HG02840 (cell line): ENCODE measurements around the gene INPP5D.
"Not testable (repeated sequence)": the region's sequence is repeated elsewhere in the genome, so short reads cannot be mapped to it uniquely, and the experiment has no call there.

ENCODE experiments used
- ATAC-seq: cut with Tn5 transposase; IDR thresholded peaks from one replicate; pipeline ENCODE4 v1.9.1; 2021; ENCODE audit warnings: mild to moderate bottlenecking, moderate library complexity, moderate number of reproducible peaks; ENCODE audit not compliant: unreplicated experiment, low FRiP score

Gene INPP5D

GRCh38 chr2:233133239-233133638, 73.1 kb downstream of the INPP5D start:
- ATAC-seq: no peak

GRCh38 chr2:233135421-233135820, 75.3 kb downstream of the INPP5D start:
- no peak for ATAC-seq

DNA sequence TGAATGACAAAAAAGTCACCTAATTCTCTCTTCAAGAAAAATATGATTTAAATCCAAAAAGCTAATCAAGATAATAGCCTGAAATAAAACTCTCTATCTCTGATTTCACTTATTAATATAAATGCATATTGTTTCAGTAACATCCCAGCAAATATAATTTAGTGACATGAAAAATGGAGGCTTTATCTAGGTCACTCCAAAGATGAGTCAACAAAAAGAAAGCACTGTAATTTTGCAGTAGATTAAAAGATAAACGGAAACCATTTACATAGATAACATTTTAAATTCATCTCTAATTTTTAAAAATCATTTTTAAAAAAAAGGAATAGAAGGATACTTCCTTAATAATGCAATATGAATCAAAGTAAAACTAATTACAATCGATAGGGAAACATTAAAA, 76.9 kb downstream of the INPP5D start:
- no peak for ATAC-seq

- ATAC-seq: no peak
These were observed 80.0 kb downstream of the INPP5D start for GRCh38 chr2:233140077-233140585.

DNA sequence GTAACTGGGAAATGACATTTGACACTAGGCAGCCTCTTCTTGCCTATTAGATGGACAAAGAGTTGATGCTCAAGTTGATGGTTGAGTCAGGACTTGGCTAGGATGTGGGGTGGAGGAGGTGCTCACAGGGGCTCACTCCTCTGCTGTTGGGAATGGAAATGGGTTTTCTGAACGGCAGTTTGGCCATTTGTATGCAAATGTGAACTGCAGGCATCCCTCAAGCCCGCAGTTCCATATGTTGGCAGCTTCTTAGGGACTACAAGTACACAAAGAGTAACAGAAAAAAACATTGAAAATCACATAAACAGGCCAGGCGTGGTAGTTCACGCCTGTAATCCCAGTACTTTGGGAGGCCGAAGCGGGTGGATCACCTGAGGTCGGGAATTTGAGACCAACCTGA, 80.8 kb downstream of the INPP5D start:
- no peak for ATAC-seq

DNA sequence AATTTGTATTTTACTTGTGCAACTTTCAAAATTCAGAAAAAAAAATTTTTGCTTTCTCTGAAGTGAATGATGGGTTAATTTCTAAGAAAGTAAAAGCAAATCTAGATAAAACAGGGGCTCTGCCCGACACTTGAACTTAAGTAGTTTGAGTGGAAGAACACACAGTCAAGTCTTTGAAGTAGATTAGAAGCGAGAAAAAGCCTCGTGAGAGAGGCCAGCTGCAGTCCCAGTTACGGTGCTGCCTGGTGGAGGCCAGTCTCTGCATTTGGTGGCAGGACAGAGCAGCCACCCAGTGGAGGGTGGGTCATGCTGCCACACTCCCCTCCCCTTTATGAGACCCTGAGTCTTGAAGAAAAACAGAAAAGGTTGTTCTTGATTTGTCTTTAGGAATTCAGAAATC, 81.8 kb downstream of the INPP5D start:
- ATAC-seq: no peak

DNA sequence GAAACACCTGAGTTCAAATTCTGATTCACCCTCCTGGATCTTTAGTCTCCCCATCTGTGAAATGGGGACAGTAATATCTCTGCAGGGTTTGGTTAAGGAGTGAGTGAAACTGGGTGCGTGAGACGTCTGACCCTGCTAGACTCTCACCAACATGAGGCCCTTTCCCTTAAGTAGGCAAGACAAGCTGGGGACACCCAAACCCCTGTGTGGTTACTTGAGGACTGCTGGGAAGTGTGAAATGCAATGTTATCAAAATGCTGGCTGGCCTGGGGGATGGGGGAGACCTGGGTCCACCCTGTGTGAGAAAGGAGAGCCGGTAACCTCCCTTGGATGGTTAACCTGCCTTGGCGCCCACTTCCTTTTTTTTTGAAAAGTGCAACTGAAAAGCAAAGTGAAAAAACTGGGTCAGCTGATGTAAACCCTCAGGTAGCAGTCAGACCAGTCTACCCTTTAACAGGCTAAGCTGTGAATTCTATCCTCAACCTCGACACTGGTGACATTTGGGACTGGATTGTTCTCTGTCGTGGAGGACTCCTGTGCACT, 82.3 kb downstream of the INPP5D start:
- ATAC-seq: no peak

- no peak for ATAC-seq
These were observed 83.7 kb downstream of the INPP5D start for GRCh38 chr2:233143700-233144331.

DNA sequence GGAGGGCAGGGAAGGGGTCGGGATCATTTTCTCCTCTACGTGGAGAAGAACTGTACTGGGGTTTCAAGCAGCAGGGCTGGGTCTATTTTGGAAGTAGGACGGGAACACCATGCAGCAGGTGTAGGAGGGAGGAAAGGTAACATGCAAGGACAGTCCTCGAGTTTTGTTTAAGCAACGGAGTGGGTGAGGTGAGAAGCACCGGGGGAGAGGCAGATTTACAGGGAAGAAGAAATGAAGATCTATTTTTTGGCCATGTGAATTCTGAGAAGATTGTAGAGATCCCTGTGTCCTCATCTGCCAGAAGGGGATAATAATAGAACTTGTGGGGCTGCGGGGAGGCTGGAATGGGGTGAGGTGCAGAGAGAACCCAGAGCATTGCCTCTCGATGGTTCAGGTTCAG, 85.6 kb downstream of the INPP5D start:
- ATAC-seq: no peak

GRCh38 chr2:233146194-233146593, 86.1 kb downstream of the INPP5D start:
- no peak for ATAC-seq

GRCh38 chr2:233147136-233147828, 87.1 kb downstream of the INPP5D start:
- no peak for ATAC-seq

GRCh38 chr2:233147829-233148167, 87.7 kb downstream of the INPP5D start:
- no peak for ATAC-seq

DNA sequence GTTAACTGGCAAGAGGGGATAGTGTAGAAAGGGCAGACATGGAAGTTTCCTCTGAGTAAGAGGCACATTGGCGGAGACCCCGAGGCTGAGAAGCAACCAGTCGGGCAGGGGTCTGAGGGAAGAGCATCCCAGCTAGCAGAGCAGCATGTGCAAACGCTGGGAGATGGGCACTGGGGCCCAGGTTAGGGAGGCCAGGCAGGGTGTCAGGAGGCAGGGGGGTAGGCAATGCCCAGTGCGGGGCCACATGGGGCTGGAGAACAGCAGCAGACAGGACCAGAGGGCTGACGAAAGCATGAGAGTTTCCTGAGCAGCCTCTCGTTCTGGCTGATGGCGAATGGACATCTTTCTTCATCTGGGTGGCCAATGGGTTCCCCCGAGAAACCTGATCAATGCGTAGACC, 88.2 kb downstream of the INPP5D start:
- ATAC-seq: no peak

GRCh38 chr2:233152541-233152940, 92.4 kb downstream of the INPP5D start:
- no peak for ATAC-seq

DNA sequence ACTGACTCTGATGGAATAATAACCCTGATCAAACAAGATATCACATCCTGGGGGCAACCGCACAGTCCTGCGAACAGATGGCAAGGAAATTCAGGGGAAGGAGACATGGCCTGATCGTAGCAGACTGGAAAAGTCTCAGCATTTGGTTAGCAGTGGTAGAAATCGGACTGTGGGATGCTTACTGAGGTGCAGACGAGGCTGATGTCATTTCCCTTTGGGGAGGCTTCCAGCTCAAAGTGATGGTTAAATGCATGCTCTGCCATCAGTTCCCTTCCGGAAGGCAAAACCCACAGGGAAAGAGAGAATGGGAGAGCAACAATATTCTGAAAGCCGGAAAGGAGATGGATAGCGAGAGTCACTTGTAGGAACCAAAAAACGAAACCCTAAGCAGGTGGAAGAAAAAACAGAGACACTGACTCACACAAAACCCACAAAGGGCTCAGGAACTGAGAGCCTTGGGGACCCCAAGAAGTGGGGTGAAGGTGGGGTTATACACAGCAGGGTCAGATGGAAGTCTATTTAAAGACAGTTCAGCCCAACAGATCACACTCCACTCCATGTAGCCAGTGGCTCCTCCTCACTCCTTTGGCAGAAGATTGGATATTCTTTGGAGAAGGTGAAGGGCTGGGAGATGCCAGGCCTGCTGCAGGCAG, 93.1 kb downstream of the INPP5D start:
- no peak for ATAC-seq

DNA sequence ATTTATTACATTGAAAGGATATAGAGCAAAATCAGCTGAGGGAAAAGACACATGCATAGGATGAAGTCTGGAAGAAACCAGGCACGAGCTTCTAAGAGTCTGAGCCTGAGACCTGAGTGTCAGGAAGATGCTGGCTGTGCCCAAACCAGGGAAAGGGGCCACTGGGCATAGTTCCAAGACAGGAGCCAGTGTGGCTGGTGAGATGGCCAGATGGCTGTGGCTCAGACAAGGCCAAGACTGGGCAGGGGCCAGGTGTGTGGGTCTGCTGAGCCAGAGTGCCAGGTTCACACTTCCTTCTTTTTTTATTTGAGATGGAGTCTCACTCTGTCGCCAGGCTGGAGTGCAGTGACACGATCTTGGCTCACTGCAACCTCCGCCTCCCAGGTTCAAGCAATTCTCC, 95.9 kb downstream of the INPP5D start:
- no peak for ATAC-seq

- not testable (repeated sequence) for ATAC-seq
These were observed 96.3 kb downstream of the INPP5D start for GRCh38 chr2:233156461-233156860.

GRCh38 chr2:233161730-233162129, 101.6 kb downstream of the INPP5D start:
- ATAC-seq: no peak

GRCh38 chr2:233162770-233163169, 102.6 kb downstream of the INPP5D start:
- no peak for ATAC-seq

DNA sequence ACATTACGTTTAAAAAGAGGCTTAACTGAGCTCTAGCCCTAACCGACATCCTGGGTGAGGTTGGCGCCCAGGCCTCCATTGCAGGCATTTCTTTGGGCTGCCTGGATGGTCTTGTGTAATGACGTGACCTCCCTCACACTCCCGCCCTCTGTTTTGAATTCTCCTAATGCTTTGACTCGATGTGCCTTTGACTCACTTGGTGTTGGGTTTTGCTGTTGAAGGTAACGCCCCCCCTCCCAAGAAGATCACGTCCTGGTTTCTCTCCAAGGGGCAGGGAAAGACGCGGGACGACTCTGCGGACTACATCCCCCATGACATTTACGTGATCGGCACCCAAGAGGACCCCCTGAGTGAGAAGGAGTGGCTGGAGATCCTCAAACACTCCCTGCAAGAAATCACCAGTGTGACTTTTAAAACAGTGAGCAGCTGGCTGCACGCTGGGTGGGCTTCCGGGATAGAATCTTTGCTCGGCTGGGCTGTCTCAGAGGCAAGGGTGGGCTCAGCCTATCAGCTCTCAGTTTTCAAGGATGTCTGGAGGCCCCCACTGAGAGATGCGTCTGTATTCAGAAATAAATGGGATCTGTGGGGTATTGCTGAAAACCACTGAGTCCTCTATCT, 103.5 kb downstream of the INPP5D start:
- ATAC-seq: no peak

DNA sequence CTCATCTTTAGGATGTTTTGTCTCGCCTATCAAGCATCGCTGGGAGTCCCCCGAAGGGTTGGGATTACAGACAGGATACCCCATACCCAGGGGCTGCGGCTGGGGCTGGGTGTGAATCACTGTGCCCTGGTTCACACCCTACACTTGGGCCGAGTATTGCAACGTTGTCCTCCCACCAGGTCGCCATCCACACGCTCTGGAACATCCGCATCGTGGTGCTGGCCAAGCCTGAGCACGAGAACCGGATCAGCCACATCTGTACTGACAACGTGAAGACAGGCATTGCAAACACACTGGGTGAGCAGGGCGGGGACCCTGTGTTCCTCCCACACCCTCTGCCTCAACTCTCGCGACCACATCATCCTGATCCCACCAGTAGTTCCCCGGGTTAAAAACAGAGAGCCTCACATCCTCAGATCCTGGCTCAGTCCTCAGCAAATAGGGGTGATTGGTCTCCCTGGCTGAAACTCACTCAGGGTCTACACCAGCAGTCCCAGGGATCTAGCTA, 104.0 kb downstream of the INPP5D start:
- no peak for ATAC-seq
